Caco-2 (cell line): ENCODE results near the gene EFHD1. TPM values are rescaled to one million over a fixed set of nuclear protein-coding genes. Genes with fewer than 3 reads are reported as not detected.

Experiments
- BruUV-seq: library from RNA; stranded (reverse); fragments of 400-500 nt; replicated peaks from 2 replicates; lab custom pipeline; 2021; lab: Mats Ljungman, UMichigan
- CTCF ChIA-PET: fragments of 300-600 bp; sonication (Branson Sonifier 250); formaldehyde crosslinking; loops from one replicate; lab custom pipeline; 2022; ENCODE audit warnings: antibody characterized with exemption; lab: Charles Lee
- POLR2A ChIA-PET: fragments of 300-600 bp; sonication (Branson Sonifier 250); formaldehyde crosslinking; loops from one replicate; lab custom pipeline; 2022; ENCODE audit warnings: antibody characterized with exemption; lab: Charles Lee
- DNase-seq, 2 experiments: peaks; one replicate each; pipeline versions ENCODE4 v3.0.0 to v3.0.0-alpha.2; 2020 to 2022
- H3K27me3 ChIP-seq: replicated peaks from 2 replicates; pipeline ENCODE4 v1.6.0; 2011; ENCODE audit warnings: low read length; ENCODE audit not compliant: control insufficient read depth, insufficient read depth
- H3K36me3 ChIP-seq: 2 replicates; pipeline ENCODE4 v1.5.1; 2011; ENCODE audit warnings: low read length; ENCODE audit not compliant: control insufficient read depth, insufficient read depth
- H3K4me1 ChIP-seq: fragments of 250-450 bp; sonication (Bioruptor Pico); 2 replicates; pipeline ENCODE4 v1.5.1; 2020; ENCODE audit warnings: mild to moderate bottlenecking
- H3K4me3 ChIP-seq: 2 replicates; pipeline ENCODE4 v1.5.1; 2011; ENCODE audit warnings: low read depth, mild to moderate bottlenecking, control low read depth, low read length
- H3K9me3 ChIP-seq: fragments of 250-450 bp; sonication (Bioruptor Pico); 2 replicates; pipeline ENCODE4 v1.5.1; 2020; ENCODE audit warnings: mild to moderate bottlenecking, moderate library complexity
- H3K27ac Mint-ChIP-seq: one replicate; pipeline ENCODE4 v1.8.0; 2022; ENCODE audit warnings: mixed read lengths; ENCODE audit not compliant: unreplicated experiment
- H3K27me3 Mint-ChIP-seq: one replicate; pipeline ENCODE4 v1.8.0; 2022; ENCODE audit warnings: mixed read lengths; ENCODE audit not compliant: insufficient read depth, unreplicated experiment
- H3K36me3 Mint-ChIP-seq: one replicate; pipeline ENCODE4 v1.8.0; 2022; ENCODE audit warnings: mild to moderate bottlenecking, mixed read lengths; ENCODE audit not compliant: insufficient read depth, unreplicated experiment
- H3K4me1 Mint-ChIP-seq: one replicate; pipeline ENCODE4 v1.8.0; 2022; ENCODE audit warnings: low read depth, mixed read lengths; ENCODE audit not compliant: unreplicated experiment
- H3K4me3 Mint-ChIP-seq: one replicate; pipeline ENCODE4 v1.8.0; 2022; ENCODE audit warnings: mild to moderate bottlenecking, moderate library complexity, mixed read lengths; ENCODE audit not compliant: unreplicated experiment
- H3K9me3 Mint-ChIP-seq: one replicate; pipeline ENCODE4 v1.8.0; 2022; ENCODE audit warnings: mixed read lengths; ENCODE audit not compliant: unreplicated experiment
- intact Hi-C: fragments of 100-400 bp; cut with micrococcal nuclease; formaldehyde crosslinking; loops from one replicate; pipeline ENCODE4 v1.10.0; 2022; ENCODE audit not compliant: unreplicated experiment
- total RNA-seq: library from RNA; stranded (reverse); gene quantifications from 2 replicates; pipeline ENCODE4 v1.2.3, GENCODE V29; 2022
- TF ChIP-seq, protein P1 (sequence below), 2 experiments: fragments of 200-600 bp in 1 of 2; IDR thresholded peaks; 1 replicate in 1 of 2; 2 replicates in 1 of 2; pipeline versions ENCODE4 v1.5.1 to v1.8.0; 2011 to 2022; ENCODE audit warnings: antibody characterized with exemption in 1 of 2, control low read depth in 1 of 2, inconsistent platforms in 1 of 2, low read depth in 1 of 2, low read length in 1 of 2, mild to moderate bottlenecking in 1 of 2, moderate library complexity in 1 of 2; ENCODE audit not compliant: insufficient read depth in 1 of 2, severe bottlenecking in 1 of 2, unreplicated experiment in 1 of 2

EFHD1 gene
- total RNA-seq, 1 experiment from 2014 or later, result 4.2 TPM

GRCh38 chr2:232622563-232622962 is 10.8 kb upstream of the EFHD1 start:
- no peaks in the 10 kb centered on the region for H3K9me3 Mint-ChIP-seq
- intact Hi-C loops, result no loop called here
- POLR2A ChIA-PET, result no interaction called here

DNA sequence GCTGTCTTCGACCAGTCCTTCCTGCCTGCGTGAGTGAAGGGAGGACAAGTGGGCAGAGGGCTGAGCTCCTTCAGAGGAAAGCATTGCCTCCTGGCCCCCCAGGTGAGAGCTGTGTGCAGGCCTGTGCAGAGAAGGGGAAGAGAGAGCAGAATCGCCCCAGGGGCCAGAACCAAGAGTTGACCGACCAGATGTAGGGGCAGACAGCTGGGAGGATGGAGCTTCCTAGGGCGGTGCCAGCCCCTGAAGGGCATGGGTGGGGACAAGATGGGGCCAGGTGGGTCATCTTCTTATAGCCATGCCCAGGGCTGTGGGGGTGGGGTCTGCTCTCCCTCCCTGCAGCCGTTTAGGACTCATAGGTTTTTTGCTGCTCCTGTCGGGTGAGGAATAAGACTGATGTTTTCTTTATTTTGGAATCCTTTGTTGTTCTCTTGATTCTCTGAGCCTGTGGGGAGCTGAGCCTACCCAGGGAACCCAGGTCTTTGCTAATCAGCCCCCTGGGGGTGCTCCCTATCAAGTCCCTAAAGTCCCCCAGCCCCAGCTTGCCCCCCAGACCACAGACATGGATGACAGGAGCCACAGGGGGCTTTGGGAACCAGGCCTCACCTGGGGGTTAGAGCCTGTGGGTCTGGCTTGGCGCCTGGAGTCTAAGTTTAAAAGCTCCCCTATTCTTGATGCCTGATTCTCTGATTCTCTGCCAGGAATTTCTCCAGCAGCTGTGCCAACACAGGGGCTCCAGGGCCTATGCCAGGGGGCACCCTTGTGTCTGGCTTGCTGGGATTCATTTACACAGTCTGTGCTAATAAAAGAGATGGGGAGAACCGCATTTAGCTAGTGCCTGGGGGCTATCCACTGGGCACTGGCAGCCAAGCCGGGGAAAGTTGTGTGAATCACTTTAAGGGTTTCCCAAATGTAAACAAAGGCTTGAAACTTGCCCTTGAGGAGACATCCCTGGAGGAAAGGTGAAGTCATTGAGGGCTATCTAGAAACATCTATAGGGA is 9.3 kb upstream of the EFHD1 start:
- H3K9me3 ChIP-seq, result no peaks in the 10 kb centered on the region
- H3K36me3 ChIP-seq, result no peaks in the 10 kb centered on the region
- ChIA-PET CTCF (interaction anchor here (0.6 to 0.7 kb wide), 2 partner anchors 73 to 374 kb away, joined by 3 to 6 read pairs; no protein-coding TSS in a partner anchor), POLR2A (no interaction called here)
- Mint-ChIP-seq H3K4me3 (no peak overlapping the region), H3K36me3 (no peaks in the 10 kb centered on the region), H3K4me1 (no peaks in the 10 kb centered on the region), H3K27ac (no peak overlapping the region), H3K27me3 (no peaks in the 10 kb centered on the region), H3K9me3 (no peaks in the 10 kb centered on the region)
- intact Hi-C loops, result no loop called here
- H3K4me3 ChIP-seq, result no peak overlapping the region
- H3K27me3 ChIP-seq, result no peaks in the 10 kb centered on the region
- no peak for DNase-seq
- TF ChIP-seq, protein P1, sequence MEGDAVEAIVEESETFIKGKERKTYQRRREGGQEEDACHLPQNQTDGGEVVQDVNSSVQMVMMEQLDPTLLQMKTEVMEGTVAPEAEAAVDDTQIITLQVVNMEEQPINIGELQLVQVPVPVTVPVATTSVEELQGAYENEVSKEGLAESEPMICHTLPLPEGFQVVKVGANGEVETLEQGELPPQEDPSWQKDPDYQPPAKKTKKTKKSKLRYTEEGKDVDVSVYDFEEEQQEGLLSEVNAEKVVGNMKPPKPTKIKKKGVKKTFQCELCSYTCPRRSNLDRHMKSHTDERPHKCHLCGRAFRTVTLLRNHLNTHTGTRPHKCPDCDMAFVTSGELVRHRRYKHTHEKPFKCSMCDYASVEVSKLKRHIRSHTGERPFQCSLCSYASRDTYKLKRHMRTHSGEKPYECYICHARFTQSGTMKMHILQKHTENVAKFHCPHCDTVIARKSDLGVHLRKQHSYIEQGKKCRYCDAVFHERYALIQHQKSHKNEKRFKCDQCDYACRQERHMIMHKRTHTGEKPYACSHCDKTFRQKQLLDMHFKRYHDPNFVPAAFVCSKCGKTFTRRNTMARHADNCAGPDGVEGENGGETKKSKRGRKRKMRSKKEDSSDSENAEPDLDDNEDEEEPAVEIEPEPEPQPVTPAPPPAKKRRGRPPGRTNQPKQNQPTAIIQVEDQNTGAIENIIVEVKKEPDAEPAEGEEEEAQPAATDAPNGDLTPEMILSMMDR (IDR thresholded peaks at IDR 0.05; ENCODE audit: insufficient read depth in 1 of 2, low read depth in 1 of 2, low read length in 1 of 2, severe bottlenecking in 1 of 2, unreplicated experiment in 1 of 2), result no peak
- H3K4me1 ChIP-seq, result no peaks in the 10 kb centered on the region
- BruUV-seq, result no TSS peak

More at GRCh38 chr2:232622563-232622962, 10.8 kb upstream of the EFHD1 start:
- H3K36me3 ChIP-seq, result no peaks in the 10 kb centered on the region
- TF ChIP-seq, protein P1 (IDR thresholded peaks at IDR 0.05; ENCODE audit: insufficient read depth in 1 of 2, low read depth in 1 of 2, low read length in 1 of 2, severe bottlenecking in 1 of 2, unreplicated experiment in 1 of 2), result no peak
- no peaks in the 10 kb centered on the region for H3K4me1 ChIP-seq
- Mint-ChIP-seq H3K36me3 (no peaks in the 10 kb centered on the region), H3K27me3 (no peaks in the 10 kb centered on the region), H3K27ac (no peak overlapping the region), H3K4me1 (no peaks in the 10 kb centered on the region), H3K4me3 (no peak overlapping the region)
- no peak overlapping the region for H3K4me3 ChIP-seq
- no TSS peak for BruUV-seq
- no peak for DNase-seq
- H3K9me3 ChIP-seq, result no peaks in the 10 kb centered on the region
- CTCF ChIA-PET, result no interaction called here
- H3K27me3 ChIP-seq, result no peaks in the 10 kb centered on the region

- CTCF ChIA-PET, result no interaction called here
- Mint-ChIP-seq H3K36me3 (no peaks in the 10 kb centered on the region), H3K9me3 (no peaks in the 10 kb centered on the region), H3K27ac (no peak overlapping the region), H3K4me3 (no peak overlapping the region), H3K27me3 (no peaks in the 10 kb centered on the region), H3K4me1 (no peaks in the 10 kb centered on the region)
- no peak overlapping the region for H3K4me3 ChIP-seq
- no TSS peak for BruUV-seq
- intact Hi-C loops, result no loop called here
- TF ChIP-seq, protein P1 (IDR thresholded peaks at IDR 0.05; ENCODE audit: insufficient read depth in 1 of 2, low read depth in 1 of 2, low read length in 1 of 2, severe bottlenecking in 1 of 2, unreplicated experiment in 1 of 2), result no peak
- H3K9me3 ChIP-seq, result no peaks in the 10 kb centered on the region
- no peak for DNase-seq
- no peaks in the 10 kb centered on the region for H3K27me3 ChIP-seq
- no peaks in the 10 kb centered on the region for H3K36me3 ChIP-seq
- POLR2A ChIA-PET, result no interaction called here
- H3K4me1 ChIP-seq, result no peaks in the 10 kb centered on the region
These were observed 6.8 kb upstream of the EFHD1 start for GRCh38 chr2:232626584-232626983.
